Activated CD8-positive, alpha-beta memory T cell treated with anti-CD3 and anti-CD28 coated beads, Interleukin-2, amount 50 U/mL, for 1 hour (primary cell): ENCODE results near the gene WASF1.
A peak's percentile ranks its signal among the peaks of the same experiment; 100 is the strongest.

Source experiments
- DNase-seq: peaks from one replicate; pipeline ENCODE4 v3.0.0-alpha.2; 2020; ENCODE audit errors: extremely low read depth

WASF1 gene

DNA sequence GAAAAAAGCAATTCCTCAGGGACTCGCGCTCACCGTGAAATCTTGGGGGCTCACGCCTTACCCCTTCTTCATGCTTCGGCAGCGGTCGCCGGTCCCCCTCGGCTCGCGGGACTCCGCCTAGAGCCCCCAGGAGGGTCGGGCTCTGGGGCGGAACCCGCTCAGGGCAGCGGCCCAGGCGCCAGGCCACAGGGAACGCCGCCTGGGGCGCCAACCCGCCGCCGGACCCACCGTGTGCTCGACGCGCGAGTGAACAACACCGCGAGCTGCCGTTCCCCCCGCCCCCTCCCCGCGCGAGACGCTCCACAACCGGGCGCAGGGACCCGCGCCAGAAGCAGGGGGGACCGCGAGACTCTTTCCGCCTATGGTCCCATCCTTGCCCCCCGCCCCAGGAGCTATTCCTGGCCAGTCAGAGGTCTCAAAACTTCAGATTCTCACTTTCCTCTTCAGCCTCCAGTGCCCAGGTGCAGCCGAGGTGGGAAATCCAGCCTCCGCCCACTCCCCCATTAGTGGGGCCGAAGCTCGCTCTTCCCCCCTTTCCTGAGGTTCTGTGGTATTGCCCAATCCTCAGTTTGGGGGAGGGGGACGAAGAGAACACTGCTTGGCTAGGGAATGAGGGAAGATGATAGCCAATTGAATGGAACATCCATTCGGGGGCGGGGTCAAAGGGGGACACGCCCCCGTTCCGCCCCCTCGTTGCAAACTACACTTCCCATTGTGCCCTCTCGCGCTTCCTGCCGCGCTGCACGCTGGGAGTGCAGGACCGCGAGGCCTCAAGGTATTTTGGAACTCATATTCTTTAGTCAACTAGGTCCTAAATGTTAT is at the start of gene WASF1:
WASF1 (minus strand) TSS at position 265 of the 822 bp plus-strand sequence. CDS start 52,069 bp downstream, outside the sequence.
- DNase-seq = peak; percentile 64

DNA sequence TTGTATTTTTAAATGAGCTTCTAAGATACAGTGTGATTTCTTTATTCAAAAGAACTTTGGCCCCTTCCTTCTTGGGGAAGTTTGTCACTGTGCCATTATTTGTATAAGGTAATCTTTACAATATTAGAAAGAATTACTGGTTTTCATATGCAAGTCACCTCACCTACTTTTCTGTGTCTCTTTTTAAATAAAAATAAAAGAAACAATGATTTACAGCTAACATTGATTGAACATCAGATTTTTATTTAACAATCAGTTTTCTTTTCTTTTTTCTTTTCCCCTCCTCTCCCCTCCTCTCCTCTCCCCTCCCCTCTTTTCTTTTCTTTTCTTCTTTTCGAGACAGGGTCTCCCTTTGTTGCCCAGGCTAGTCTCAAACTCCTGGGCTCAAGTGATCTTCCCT is 46.8 kb upstream of the WASF1 start:
- DNase-seq = no peak

DNA sequence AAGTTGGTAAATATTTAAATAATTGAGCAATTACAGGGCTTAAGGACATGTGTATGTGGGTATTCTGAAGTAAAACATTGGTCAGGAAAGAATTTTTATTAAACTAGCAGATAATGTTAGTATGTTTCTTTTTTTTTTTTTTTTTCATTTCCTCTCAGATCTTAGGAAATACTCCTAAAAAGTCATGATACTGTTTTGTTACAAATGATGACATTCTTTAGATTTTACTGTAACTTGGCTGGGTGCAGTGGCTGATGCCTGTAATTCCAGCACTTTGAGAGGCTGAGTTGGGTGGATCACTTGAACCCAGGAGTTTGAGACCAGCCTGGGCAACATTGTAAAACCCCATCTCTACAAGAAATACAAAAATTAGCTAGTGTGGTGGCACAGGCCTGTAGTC is 42.3 kb upstream of the WASF1 start:
- no peak for DNase-seq

DNA sequence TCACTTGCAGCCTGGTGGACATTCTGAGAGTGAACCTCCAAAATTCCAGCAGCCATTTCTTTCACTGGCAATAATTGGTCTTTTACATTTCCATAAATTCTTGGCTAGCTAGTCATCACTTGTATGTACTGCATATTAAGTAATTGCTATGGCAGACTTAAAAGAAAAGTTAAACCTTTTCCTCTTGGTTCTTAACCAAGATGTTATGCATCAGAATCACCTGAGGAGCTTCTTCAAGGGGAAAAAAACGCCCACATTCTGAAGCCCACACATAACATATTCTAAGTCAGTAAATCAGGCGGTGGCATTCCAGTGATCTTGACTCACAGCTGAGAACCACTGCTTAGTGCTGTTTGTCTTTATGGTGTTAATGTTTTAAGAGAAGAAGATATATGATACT is 37.8 kb upstream of the WASF1 start:
- no peak for DNase-seq

DNA sequence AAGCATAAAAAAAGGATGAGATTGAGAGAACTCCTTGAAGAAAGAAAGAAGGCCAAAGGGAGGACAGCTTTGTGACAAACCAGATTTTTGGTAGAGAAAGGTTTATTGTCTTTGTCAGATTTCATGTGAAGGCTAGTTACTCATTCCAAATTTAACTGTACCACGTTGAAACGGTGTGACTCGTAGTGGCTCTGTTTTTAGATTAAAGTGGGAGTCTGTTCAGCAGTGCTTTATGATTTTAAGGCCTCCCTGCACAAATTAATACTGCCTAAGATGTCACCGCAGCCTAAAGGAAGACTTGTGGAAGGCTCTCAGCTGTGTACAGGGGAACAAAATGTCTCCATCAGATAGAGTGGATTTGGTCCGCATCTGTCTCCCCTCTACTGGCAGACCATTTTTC is 36.7 kb upstream of the WASF1 start:
- no peak for DNase-seq

DNA sequence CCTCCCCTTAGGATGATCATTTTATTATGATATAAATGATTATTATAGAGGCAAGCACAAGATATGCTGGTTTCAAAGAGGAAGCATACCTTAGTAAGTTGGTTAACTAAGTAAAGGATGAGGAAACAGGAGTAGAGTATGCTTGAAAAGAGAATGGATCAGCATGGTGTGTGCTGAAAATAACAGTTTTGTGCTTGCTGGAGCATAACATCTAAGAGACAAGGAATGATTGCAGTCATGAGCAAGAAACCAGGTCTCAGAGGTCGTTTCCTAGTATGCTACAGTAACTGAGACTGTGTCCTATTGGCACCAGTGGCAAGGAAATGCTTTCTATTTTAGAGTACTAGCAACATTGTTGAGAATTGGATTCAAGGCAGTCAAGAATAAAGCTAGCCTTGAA is 34.9 kb upstream of the WASF1 start:
- DNase-seq = no peak

DNA sequence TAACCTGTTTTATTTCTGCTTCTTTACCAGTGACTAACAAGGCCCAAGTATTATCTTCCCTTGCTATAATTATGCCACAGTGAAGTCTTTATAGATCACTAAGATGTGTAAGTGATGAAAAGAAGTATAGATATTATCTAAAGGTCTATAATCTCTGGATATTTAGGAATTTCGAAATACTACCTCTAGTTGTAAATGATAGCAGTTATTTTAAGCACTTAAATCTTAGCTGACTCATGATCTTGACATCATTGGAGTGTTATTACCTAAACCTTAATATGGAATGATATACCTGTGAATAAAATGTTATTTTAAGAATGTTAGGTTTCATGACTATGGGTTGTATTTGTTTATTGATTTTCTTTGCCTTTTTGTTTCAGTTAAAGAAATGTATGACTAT is 32.3 kb upstream of the WASF1 start:
- DNase-seq = no peak

DNA sequence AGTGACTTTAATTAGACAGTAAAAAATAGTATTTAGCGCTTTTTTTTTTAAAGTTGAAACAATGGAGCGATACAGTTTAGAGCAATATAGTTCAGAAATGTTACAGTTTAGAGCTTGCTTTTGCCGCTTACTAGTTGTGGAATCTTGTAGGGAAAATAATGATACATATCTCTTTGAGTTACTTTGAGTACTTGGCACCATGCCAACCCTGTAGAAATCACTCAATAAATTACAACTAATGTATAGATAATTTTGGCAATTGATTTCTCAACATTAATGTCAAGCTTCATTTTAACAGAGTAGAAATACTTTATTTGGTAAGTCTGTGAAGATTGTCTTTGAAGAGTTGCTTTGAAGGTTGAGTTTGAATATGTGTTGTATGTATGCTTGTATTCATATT is 28.2 kb upstream of the WASF1 start:
- DNase-seq = no peak

DNA sequence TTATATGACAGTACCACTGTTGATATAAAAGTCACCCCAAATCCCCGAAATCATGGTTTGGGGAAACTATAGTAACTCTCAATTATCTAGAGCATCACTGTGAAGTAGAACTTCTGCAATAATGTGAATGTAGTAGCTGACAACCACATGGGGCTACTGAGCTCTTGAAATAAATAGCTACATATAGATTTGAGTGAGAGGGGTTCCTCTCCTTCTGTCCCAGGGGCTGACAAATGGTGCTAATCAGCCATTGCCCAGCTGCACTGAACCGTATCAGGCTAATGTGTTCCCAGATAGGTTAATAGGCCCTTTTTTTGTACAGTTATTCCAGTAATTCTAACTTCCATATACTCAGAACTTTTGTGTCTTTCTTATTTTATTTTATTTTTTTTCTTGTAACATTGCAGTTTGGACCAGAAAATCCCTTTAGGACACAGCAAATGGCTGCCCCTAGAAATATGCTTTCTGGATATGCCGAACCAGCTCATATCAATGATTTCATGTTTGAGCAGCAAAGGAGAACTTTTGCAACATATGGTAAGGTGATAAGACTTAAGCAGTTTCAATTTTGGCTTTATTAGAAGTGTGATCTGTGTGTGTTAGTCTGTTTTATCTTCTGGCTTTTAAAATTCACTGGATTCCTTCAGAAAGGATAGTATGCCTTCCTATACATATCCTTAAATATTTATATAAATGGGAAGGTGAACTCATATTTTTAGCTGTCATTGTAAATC is 21.8 kb upstream of the WASF1 start:
- DNase-seq = no peak

DNA sequence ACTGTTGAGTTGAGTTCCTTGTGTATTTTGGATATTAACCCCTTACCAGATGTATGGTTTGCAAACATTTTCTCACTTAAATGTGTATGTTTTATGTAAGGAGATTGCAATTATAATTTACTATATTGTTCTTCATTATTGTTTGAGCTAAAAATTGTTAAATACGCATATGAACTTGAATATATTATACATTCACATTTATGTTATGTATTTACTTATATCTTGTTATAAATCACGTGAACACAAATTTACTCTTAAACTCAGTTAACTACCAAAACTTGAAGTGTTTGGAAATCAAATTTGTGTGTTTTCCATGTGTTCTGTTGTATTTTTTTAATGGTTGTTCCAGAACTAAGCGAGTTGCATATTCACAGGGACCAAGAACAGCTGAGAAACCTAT is 19.1 kb upstream of the WASF1 start:
- DNase-seq = no peak

DNA sequence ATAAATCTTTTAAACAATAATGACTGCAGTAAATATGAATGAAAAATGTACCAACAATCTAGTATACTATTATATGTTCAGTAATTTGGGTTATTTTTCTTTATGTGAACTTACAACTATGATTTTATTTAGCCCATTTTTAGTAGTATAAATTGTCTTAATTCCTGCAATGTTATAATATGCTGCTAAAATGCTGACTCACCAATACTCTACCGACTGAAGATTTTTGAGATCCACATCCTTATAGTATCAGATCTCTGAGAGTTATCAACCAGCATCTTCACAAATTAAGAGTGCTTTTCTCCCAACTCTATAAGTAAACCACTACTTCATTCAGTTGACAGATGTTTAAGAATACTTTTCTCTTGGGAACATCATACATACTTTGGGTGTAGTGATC is 17.4 kb upstream of the WASF1 start:
- no peak for DNase-seq

DNA sequence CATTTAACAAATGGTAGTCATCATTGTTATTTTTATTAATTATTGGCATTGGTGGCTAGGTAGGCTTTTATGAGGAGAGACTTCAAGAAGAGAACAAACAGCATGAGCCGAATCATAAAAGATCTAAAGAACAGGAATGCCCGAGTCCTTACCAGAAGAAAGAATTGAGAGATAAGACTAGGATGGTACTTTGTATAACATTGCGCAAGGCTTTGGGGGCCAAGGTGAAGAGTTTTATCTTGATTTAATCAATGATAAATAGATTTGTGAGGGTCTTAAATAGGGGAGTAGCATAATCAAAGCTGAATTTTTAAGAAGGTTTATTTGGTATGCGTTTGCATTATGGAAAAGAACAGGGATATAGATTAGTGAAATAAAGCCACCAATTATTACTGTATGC is 16.2 kb upstream of the WASF1 start:
- no peak for DNase-seq

DNA sequence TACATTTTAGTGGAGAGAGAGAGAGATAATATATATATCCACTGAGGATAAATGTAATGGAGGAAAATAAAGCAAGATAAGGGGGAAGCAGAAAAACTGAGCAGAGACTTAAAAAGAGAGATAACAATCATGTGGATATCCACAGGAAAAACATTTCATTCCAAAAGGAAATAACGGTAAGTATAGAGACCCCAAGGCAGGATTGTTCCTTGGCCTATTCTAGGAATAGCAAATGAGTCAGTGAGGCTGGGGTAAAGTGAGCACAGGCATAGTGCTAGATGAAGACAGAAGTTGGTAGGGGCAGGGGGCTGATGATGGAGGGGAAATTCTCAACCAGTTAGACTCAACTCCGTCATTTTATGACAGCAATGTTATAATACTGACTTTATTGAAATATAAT is 12.0 kb upstream of the WASF1 start:
- DNase-seq = no peak

DNA sequence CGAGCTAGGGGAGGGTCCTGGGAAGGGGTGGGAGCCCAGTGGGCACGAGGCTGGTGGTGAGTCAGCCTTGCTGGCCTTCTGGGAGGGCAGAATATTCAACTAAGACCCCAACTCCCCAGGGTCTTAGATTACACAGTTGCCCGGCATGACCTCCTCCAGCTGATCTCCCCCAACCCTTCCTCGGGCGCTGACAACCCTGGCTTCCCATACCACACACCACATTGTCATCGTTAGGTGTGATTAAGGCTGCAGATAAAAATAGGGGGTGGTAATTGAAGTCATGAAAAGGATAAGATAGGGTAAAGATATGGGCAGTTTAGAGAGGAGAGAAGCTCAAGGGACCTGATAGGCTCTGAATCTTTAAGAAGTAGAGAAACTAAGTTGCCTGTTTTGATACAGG is 11.3 kb upstream of the WASF1 start:
- no peak for DNase-seq

DNA sequence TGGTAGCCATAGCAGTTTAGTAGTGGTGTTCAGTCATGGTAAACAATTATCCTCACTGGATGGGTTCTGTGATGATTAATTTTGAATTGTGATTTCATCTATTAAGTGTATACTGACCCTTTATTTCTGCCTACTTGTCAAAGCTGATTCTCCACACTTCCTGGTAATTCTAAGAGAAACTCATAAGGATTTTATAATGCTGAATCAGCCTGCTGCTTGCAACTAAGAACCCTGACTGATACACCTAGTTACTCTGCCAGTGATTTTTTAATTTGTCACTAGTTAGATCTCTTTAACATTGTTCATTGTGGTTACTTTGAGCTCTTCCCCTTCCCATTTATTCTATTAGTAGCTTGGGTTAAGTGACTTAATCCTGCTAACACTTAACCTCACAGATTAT is 9.3 kb upstream of the WASF1 start:
- DNase-seq = no peak

DNA sequence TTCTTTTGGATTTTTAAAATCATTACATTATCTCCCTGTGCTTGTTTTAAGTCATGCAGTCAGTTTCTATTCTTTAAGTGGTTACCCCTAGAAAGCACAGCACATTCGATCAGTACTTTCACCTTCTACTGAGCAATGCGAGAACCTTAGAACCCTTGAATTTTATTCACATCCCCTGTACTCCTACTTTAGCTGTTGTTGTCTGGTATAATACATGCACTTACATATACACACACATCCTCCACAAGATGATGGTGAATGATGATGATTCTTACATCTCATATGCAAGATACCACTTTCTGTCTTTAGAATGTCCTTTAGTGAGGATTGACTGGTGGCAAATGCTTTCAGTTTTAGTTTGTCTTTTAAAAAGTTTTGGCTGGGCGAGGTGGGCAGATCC is 6.4 kb upstream of the WASF1 start:
- DNase-seq = no peak

DNA sequence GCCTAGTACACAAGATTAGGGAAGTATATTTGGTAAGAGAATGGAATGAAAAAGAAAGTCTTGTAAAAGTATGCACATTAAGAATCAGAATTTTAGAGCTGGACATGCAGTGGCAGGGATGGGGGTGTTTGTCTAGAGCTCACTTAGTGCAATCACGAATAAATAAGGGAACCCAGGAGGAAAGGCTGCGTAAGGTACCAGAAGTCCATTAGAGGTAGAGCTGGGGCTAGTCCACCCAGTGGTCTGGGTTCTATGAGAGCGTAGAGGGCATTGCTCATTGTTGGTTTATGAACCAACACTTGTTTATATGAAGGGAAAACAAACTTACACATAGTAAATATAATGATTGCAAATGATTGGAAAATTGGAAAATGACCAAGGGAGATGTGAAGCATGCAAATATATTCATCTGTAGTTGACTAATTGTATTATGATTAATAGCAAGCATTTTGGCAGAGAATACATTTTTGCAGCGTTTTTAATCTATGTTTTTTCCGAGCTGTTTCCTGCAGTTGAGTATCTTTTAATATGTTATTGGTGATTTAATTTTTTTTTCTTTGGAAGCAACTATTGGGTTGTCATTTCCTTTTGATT is 3.9 kb upstream of the WASF1 start:
- no peak for DNase-seq

DNA sequence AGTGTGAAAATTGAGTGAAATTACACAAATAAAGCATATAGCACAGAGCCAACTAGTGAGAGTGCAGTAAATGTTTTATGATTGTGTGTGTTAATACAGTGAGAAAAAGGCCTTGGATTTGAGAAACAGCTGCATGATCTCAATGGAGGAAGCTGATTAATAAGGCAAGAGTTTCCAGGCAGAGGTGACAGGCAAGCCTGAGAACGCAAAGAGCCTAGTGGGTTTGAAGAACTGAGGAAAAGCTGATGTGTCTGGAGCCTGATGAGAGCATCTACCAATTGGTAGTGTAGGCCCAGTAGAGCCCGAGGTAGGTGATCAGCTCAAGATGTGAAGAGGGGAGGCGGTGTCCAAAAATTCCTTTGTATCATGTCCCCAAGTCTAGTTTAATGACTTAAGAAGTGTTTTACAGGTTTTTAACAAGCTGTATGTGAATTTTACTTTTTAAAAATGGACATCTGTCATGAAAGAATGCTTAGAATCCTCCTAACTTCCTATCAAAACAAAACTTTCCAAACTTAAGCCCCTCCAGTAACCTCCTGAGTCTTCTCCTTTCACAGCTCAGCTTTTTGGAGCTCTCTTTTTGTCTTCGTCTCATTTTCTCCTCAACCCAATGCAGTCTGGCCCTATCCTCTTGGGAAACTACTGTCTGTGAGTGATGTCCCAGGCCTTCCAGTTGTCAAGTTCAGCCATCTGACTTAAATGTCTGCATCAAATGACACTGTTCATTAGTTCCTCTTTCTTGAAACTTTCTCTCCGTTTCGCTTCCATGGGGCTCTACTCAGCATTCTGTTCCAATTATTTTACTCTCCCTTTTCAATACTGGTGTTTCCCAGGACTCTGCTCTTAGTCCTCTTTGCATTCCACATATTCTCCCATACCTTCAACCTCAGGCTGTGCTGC is 1.9 kb upstream of the WASF1 start:
- no peak for DNase-seq

DNA sequence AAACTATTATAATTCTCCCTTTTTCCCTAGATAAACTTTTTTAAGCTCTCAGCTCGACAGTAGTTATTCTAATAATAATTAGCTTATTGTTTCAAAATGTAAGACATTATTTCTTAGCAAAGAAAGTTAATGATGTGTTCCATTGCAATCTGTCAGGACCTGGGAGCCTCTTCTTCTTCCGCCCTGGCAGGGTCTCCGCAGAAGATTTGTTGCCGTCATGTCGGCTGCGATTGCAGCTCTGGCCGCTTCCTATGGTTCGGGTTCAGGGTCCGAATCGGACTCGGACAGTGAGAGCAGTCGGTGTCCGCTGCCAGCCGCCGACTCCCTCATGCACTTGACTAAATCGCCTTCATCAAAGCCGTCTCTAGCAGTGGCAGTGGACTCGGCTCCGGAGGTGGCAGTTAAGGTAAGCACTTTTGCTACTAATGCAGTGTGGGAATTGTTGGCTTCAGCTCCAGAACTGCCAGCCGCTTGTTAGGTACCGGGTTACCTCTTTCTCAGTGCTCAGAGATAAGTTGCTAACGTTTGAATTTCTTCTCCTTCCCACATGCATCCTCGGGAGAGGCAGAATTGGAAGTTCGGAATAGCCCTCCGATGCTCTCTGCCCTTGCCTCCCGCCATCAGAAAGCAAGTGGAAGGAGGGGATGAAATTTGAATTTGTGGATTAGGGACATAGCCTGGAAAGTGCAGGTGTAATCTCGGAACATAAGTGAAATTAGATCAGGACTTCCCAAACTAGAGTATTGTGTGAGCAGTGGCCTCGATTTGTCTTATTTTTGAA is 948 bp upstream of the WASF1 start, which contains the start of gene CDC40:
CDC40 (plus strand) TSS at position 200 of the 781 bp plus-strand sequence; CDS start at position 218, 18 bp downstream.
- no peak for DNase-seq

DNA sequence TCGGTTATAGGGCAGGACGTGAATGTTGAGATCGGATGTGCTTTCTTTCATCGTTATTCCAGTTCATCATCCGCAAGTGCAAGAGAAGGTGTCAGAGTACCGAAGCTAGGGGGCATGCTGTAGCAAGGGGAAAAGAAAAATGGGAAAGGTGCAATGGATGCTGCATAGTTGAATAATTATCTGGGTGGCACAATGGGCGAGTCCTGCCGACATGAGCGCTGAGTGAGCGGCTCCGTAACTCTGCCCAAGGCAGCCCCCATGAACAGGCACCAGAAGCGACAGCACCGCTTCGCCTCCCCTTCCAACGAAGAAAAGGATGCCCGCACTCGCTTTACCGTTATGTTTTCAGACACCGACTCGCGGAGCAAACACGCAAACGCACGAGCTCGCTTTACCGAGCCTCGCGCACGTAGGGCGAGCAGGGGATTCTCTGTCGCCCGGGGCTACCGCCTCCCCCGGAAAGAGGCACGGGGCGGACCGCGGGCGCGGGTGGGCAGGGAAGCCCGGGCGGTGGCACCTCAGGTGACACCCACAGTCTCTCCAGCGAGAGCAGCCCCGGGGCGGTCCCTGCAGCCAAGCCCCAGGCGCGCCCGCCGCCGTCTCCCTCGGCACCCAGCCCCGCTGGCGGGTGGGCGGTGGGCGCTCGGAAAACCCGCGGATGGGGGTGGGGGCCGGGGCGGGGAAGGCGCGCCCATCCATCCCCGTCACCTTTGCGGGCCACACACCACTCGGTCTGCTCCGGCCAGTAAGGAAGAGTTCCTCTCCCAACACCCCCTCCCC is 654 bp downstream of the WASF1 start:
- no peak for DNase-seq
